ENCODE data around the gene AP3S1.

- TF ChIP-seq EZH2 (IDR thresholded peaks at IDR 0.05) (no peak), CTCF (IDR thresholded peaks at IDR 0.05) (no peak)
Observed at GRCh38 chr5:115934388-115934974, 92.7 kb downstream of the AP3S1 start.
